SK-N-SH (cell line): ENCODE results near the gene SH3BP1. TPM values are rescaled to one million over a fixed set of nuclear protein-coding genes. Genes with fewer than 3 reads are reported as not detected.

Experiments used
- CTCF ChIA-PET: fragments of 300-600, 350-600 bp; formaldehyde crosslinking; extraction: SDS; loops from one replicate; lab custom pipeline; 2021; lab: Yijun Ruan, JAX
- POLR2A ChIA-PET: fragments of 350-600 bp; sonication (Branson Sonifier 250); formaldehyde crosslinking; extraction: SDS; loops from one replicate; lab custom pipeline; 2020; ENCODE audit warnings: antibody characterized with exemption, inconsistent platforms; lab: Yijun Ruan, JAX
- DNase-seq: peaks from one replicate; pipeline ENCODE4 v3.0.0; 2012
- H2AFZ ChIP-seq: fragments of 200-600 bp; sonication (generic); 2 replicates; pipeline ENCODE4 v1.8.1; 2016; ENCODE audit warnings: antibody characterized with exemption, mild to moderate bottlenecking, low read depth
- H3F3A ChIP-seq: fragments of 200-600 bp; sonication (generic); replicated peaks from 2 replicates; pipeline ENCODE3; 2016; ENCODE audit warnings: antibody characterized with exemption, mild to moderate bottlenecking; ENCODE audit not compliant: insufficient read depth
- H3K27ac ChIP-seq, 2 experiments: fragments of 200-500 bp in 1 of 2; fragments of 200-600 bp in 1 of 2; sonication (Bioruptor generic) in 1 of 2; sonication (generic), shearing (Covaris generic) in 1 of 2; 2 replicates each; pipeline versions ENCODE4 v1.5.1 to v1.6.1; 2014 to 2016; ENCODE audit warnings: low read depth in 2 of 2, inconsistent platforms in 1 of 2, low read length in 1 of 2, mild to moderate bottlenecking in 1 of 2, mixed read lengths in 1 of 2
- H3K27me3 ChIP-seq: fragments of 200-600 bp; sonication (generic), shearing (Covaris generic); 2 replicates; pipeline ENCODE4 v1.6.1; 2016; ENCODE audit warnings: mixed run types; ENCODE audit not compliant: insufficient read depth
- H3K36me3 ChIP-seq, 2 experiments: fragments of 200-500 bp in 1 of 2; fragments of 200-600 bp in 1 of 2; sonication (Bioruptor generic) in 1 of 2; sonication (generic) in 1 of 2; replicated peaks in 1 of 2; 2 replicates each; pipeline versions ENCODE3 to v1.5.1; 2014 to 2016; ENCODE audit warnings: low read length in 1 of 2, mild to moderate bottlenecking in 1 of 2; ENCODE audit not compliant: insufficient read depth in 2 of 2, control insufficient read depth in 1 of 2
- H3K4me1 ChIP-seq, 2 experiments: fragments of 200-500 bp in 1 of 2; fragments of 200-600 bp in 1 of 2; sonication (Bioruptor generic) in 1 of 2; sonication (generic), shearing (Covaris generic) in 1 of 2; 2 replicates each; pipeline versions ENCODE4 v1.5.1 to v1.6.1; 2014 to 2016; ENCODE audit warnings: low read depth in 1 of 2, low read length in 1 of 2, mixed run types in 1 of 2; ENCODE audit not compliant: insufficient read depth in 2 of 2, control insufficient read depth in 1 of 2
- H3K4me2 ChIP-seq: fragments of 200-600 bp; sonication (generic), shearing (Covaris generic); 2 replicates; pipeline ENCODE4 v1.6.1; 2017; ENCODE audit warnings: mixed run types
- H3K4me3 ChIP-seq, 2 experiments: fragments of 200-500 bp in 1 of 2; fragments of 200-600 bp in 1 of 2; sonication (Bioruptor generic) in 1 of 2; sonication (generic), shearing (Covaris generic) in 1 of 2; 2 replicates each; pipeline versions ENCODE4 v1.5.1 to v1.8.1; 2014 to 2016; ENCODE audit warnings: low read depth in 2 of 2, inconsistent platforms in 1 of 2, low read length in 1 of 2, mild to moderate bottlenecking in 1 of 2, mixed read lengths in 1 of 2, moderate library complexity in 1 of 2
- H3K79me2 ChIP-seq: fragments of 200-600 bp; sonication (generic); 2 replicates; pipeline ENCODE4 v1.8.1; 2017; ENCODE audit warnings: mild to moderate bottlenecking; ENCODE audit not compliant: insufficient read depth
- H3K9ac ChIP-seq: fragments of 200-600 bp; sonication (generic); 2 replicates; pipeline ENCODE4 v1.6.1; 2017; ENCODE audit warnings: mixed run types
- H3K9me2 ChIP-seq: fragments of 200-600 bp; sonication (generic); 2 replicates; pipeline ENCODE4 v1.6.1; 2017; ENCODE audit warnings: mixed run types
- H3K9me3 ChIP-seq: fragments of 200-600 bp; sonication (generic); 2 replicates; pipeline ENCODE4 v1.6.1; 2017; ENCODE audit warnings: mixed run types, mild to moderate bottlenecking, moderate library complexity
- H4K20me1 ChIP-seq: fragments of 200-600 bp; sonication (generic); 2 replicates; pipeline ENCODE4 v1.6.1; 2017; ENCODE audit warnings: mild to moderate bottlenecking, mixed run types; ENCODE audit not compliant: insufficient read depth
- CHD2 ChIP-seq: fragments of 150-350 bp; IDR thresholded peaks from 2 replicates; pipeline ENCODE4 v1.6.1; 2018; ENCODE audit warnings: low read length; ENCODE audit not compliant: partially characterized antibody
- ELF1 ChIP-seq: IDR thresholded peaks from 2 replicates; pipeline ENCODE4 v1.4.0; 2012
- FOXJ3 ChIP-seq: sonication (generic); formaldehyde crosslinking; IDR thresholded peaks from 2 replicates; pipeline ENCODE4 v1.5.1; 2020; ENCODE audit warnings: mild to moderate bottlenecking, missing genetic modification reagents
- FOXM1 ChIP-seq: IDR thresholded peaks from 2 replicates; pipeline ENCODE4 v1.4.0; 2012; ENCODE audit warnings: low read depth, mild to moderate bottlenecking
- GABPA ChIP-seq: IDR thresholded peaks from 2 replicates; pipeline ENCODE4 v1.4.0; 2012; ENCODE audit warnings: low read depth, mild to moderate bottlenecking
- JUND ChIP-seq: IDR thresholded peaks from 2 replicates; pipeline ENCODE4 v1.4.0; 2012
- MAX ChIP-seq: IDR thresholded peaks from 2 replicates; pipeline ENCODE4 v1.4.0; 2012; ENCODE audit warnings: low read depth
- MXI1 ChIP-seq: IDR thresholded peaks from 2 replicates; pipeline ENCODE4 v1.6.1; 2012; ENCODE audit warnings: mild to moderate bottlenecking, low read depth, low read length, improper control_type of control experiment
- NFIC ChIP-seq: IDR thresholded peaks from 2 replicates; pipeline ENCODE4 v1.4.0; 2012; ENCODE audit warnings: borderline replicate concordance
- NRF1 ChIP-seq: IDR thresholded peaks from 2 replicates; pipeline ENCODE4 v1.6.1; 2012; ENCODE audit warnings: low read depth, mild to moderate bottlenecking, low read length
- POLR2AphosphoS5 ChIP-seq: IDR thresholded peaks from 2 replicates; pipeline ENCODE4 v1.6.1; 2012; ENCODE audit warnings: low read depth, low read length
- REST ChIP-seq: IDR thresholded peaks from 2 replicates; pipeline ENCODE4 v1.6.1; 2012; ENCODE audit warnings: mild to moderate bottlenecking, low read depth, low read length, moderate library complexity
- RXRA ChIP-seq: IDR thresholded peaks from 2 replicates; pipeline ENCODE4 v1.4.0; 2012; ENCODE audit warnings: low read depth, mild to moderate bottlenecking, borderline replicate concordance
- SIN3A ChIP-seq: IDR thresholded peaks from 2 replicates; pipeline ENCODE4 v1.6.1; 2012; ENCODE audit warnings: low read depth, mild to moderate bottlenecking, low read length, moderate library complexity, borderline replicate concordance
- SMC3 ChIP-seq: IDR thresholded peaks from 2 replicates; pipeline ENCODE4 v1.6.1; 2012; ENCODE audit warnings: low read depth, low read length, improper control_type of control experiment
- TAF1 ChIP-seq: IDR thresholded peaks from 2 replicates; pipeline ENCODE4 v1.6.1; 2012; ENCODE audit warnings: low read depth, mild to moderate bottlenecking, low read length, moderate library complexity, borderline replicate concordance
- TCF12 ChIP-seq: IDR thresholded peaks from 2 replicates; pipeline ENCODE4 v1.4.0; 2012
- TEAD4 ChIP-seq: IDR thresholded peaks from 2 replicates; pipeline ENCODE4 v1.4.0; 2012; ENCODE audit warnings: mild to moderate bottlenecking, borderline replicate concordance; ENCODE audit not compliant: insufficient read depth
- USF2 ChIP-seq: fragments of 150-350 bp; IDR thresholded peaks from 2 replicates; pipeline ENCODE4 v1.6.1; 2017; ENCODE audit warnings: antibody characterized with exemption, low read length, low read depth, borderline replicate concordance
- YY1 ChIP-seq: IDR thresholded peaks from 2 replicates; pipeline ENCODE4 v1.4.0; 2012; ENCODE audit warnings: low read depth, mild to moderate bottlenecking
- WGBS: methylation state at CpG from one replicate; pipeline ENCODE4 v1.1.6; 2017; ENCODE audit warnings: low lambda C conversion rate; 5-methylcytosine and 5-hydroxymethylcytosine counted together
- polyA plus RNA-seq, 3 experiments: library from polyadenylated mRNA; depleted of rRNA; stranded (reverse); fragments of >200 nt; gene quantifications; 2 replicates each; pipeline ENCODE4 v1.2.3, GENCODE V29; 2012
- TF ChIP-seq, protein P1 (sequence below): fragments of 200-600 bp; sonication (generic); IDR thresholded peaks from 2 replicates; pipeline ENCODE4 v1.6.1; 2017; ENCODE audit warnings: antibody characterized with exemption, mild to moderate bottlenecking, moderate library complexity
- TF ChIP-seq, protein P2 (sequence below): IDR thresholded peaks from 2 replicates; pipeline ENCODE4; 2012
- TF ChIP-seq, protein P3 (sequence below): fragments of 150-350 bp; IDR thresholded peaks from 2 replicates; pipeline ENCODE4 v1.6.1; 2016; ENCODE audit warnings: mild to moderate bottlenecking, low read depth, low read length

The SH3BP1 gene
- polyA plus RNA-seq, 1 of the 3 experiments (the other 2 are of a cell fraction), result 8.9 TPM

DNA sequence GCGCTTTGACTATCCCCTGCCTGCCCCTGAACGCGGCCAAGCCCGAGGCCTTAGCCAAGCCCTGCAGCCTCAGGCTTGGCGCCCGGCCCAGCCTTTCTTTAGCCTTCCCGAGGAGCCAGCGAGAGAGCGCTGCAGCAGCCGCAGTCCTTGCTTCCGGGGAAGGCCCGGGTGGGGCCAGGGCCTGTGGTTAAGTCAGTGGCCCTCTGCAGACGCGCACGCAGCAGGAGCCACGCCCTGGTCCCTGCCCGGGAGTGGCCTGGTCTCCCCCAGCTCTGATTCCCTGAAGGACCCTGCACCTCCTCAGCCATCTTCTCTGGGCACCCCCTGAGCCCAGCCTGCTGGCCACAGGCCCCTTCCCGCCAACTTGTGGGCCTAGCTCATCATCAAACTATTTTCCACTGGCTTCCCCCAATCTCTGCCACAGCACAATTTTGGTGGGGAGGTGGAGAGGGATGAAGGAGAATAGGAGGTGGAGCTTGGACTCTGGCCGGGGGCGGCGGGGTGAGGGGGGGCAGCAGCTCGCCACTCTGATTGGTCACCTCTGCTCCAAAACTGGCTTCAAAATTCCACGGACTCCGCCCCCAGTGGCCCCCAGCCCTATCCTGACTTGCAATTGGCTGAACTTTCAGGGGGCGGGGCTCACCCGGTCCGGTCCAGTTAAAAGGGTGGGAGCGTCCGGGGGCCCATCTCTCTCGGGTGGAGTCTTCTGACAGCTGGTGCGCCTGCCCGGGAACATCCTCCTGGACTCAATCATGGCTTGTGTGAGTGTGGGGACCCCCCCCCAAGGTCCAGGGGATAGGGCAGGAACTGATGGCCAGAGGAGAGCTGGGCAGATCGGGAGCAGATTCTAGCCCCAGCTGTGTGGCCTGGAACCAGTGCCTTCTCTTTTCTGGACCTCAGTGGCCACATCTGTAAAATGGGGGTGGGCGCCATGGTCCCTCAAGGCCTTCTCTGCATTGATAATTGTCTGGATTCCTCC is 35.8 kb downstream of the SH3BP1 start, which contains the start of gene LGALS1:
Gene LGALS1, plus strand, starts transcription at position 686 of the 979 bp plus-strand sequence. Its CDS starts 67 bp downstream, at position 753.
- Histone ChIP-seq H3K9me2 (no peaks in the 10 kb centered on the region), H3K79me2 (peaks cover 37% of the 10 kb centered on the region), H3K27me3 (no peaks in the 10 kb centered on the region), H3F3A (peaks cover 52% of the 10 kb centered on the region), H3K36me3 (peaks cover 17 to 29% of the 10 kb centered on the region in 2 experiments), H2AFZ (no peak within 1 kb of the TSS; the same call in 1 of the 2 replicates), H3K9ac (peak within 1 kb of the TSS; percentile 94), H4K20me1 (peaks cover 33% of the 10 kb centered on the region), H3K4me2 (peak within 1 kb of the TSS; percentile 98), H3K4me1 (peaks cover 11 to 19% of the 10 kb centered on the region in 2 experiments; a peak in 2 of 4 replicates), H3K27ac (peak within 1 kb of the TSS; percentile 94), H3K9me3 (no peaks in the 10 kb centered on the region), H3K4me3 (peak within 1 kb of the TSS; percentile 64 to 92)
- peak; percentile 84 for DNase-seq
- WGBS, result 2% methylated on average over 17 of the region's 34 CpGs
- ChIA-PET POLR2A (interaction anchor here (0.8 to 4.5 kb wide), 7 partner anchors 11 to 66 kb away, joined by 3 to 28 read pairs (median 4); partner anchors contain the start of genes GGA1, NOL12 and PDXP), CTCF (interaction anchor here (1.1 to 44.3 kb wide), 8 partner anchors 14 to 415 kb away, joined by 3 to 898 read pairs (median 4); partner anchors contain the start of genes GCAT, PDXP and SH3BP1)
- TF ChIP-seq NFIC (peak; percentile 72), GABPA (peak; percentile 48), POLR2AphosphoS5 (peak; percentile 99), TAF1 (peak; percentile 84), SIN3A (peak; percentile 89), SMC3 (no peak), TEAD4 (0 out of 2 replicates have a peak, but pooled peaks have one; percentile 22), MXI1 (peak; percentile 25; the same call in 1 of the 2 replicates), FOXJ3 (CRISPR knock-in tag) (no peak), CHD2 (peak; percentile 16), FOXM1 (peak; percentile 93), USF2 (no peak), REST (peak; percentile 8; the same call in 1 of the 2 replicates), ELF1 (peak; percentile 71; the same call in 1 of the 2 replicates), JUND (peak; percentile 24), TCF12 (peak; percentile 62), RXRA (no peak; the same call in 1 of the 2 replicates), MAX (peak; percentile 74), NRF1 (peak; percentile 42; the same call in 1 of the 2 replicates), YY1 (peak; percentile 34; the same call in 1 of the 2 replicates)
- TF ChIP-seq, protein P1, sequence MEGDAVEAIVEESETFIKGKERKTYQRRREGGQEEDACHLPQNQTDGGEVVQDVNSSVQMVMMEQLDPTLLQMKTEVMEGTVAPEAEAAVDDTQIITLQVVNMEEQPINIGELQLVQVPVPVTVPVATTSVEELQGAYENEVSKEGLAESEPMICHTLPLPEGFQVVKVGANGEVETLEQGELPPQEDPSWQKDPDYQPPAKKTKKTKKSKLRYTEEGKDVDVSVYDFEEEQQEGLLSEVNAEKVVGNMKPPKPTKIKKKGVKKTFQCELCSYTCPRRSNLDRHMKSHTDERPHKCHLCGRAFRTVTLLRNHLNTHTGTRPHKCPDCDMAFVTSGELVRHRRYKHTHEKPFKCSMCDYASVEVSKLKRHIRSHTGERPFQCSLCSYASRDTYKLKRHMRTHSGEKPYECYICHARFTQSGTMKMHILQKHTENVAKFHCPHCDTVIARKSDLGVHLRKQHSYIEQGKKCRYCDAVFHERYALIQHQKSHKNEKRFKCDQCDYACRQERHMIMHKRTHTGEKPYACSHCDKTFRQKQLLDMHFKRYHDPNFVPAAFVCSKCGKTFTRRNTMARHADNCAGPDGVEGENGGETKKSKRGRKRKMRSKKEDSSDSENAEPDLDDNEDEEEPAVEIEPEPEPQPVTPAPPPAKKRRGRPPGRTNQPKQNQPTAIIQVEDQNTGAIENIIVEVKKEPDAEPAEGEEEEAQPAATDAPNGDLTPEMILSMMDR, result no peak
- TF ChIP-seq, protein P2, sequence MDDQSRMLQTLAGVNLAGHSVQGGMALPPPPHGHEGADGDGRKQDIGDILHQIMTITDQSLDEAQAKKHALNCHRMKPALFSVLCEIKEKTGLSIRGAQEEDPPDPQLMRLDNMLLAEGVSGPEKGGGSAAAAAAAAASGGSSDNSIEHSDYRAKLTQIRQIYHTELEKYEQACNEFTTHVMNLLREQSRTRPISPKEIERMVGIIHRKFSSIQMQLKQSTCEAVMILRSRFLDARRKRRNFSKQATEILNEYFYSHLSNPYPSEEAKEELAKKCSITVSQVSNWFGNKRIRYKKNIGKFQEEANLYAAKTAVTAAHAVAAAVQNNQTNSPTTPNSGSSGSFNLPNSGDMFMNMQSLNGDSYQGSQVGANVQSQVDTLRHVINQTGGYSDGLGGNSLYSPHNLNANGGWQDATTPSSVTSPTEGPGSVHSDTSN, result peak; percentile 32
- TF ChIP-seq, protein P3, sequence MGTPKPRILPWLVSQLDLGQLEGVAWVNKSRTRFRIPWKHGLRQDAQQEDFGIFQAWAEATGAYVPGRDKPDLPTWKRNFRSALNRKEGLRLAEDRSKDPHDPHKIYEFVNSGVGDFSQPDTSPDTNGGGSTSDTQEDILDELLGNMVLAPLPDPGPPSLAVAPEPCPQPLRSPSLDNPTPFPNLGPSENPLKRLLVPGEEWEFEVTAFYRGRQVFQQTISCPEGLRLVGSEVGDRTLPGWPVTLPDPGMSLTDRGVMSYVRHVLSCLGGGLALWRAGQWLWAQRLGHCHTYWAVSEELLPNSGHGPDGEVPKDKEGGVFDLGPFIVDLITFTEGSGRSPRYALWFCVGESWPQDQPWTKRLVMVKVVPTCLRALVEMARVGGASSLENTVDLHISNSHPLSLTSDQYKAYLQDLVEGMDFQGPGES, result no peak; the same call in 1 of the 2 replicates
